ENCODE measurements around the gene EYS.

DNA sequence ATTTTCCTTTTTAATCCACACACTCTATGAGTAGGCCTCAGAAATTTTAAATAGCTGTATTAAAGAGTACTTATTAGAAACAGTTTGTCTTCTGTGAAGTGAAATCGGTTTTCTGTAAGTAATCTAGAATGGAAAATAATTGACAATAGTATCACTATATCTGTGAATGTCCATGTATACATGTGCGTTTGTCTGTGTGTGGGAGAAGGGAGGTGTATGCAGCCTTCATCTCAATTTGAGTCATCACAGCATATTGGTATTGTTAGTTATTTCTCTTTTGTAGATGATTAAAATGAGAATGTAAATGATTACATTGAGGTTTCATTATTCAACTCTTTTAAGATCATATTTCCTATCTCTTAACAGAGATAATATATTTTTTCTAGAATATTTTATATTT lies 206.0 kb downstream of the EYS start:
- TF ChIP-seq, protein P1, sequence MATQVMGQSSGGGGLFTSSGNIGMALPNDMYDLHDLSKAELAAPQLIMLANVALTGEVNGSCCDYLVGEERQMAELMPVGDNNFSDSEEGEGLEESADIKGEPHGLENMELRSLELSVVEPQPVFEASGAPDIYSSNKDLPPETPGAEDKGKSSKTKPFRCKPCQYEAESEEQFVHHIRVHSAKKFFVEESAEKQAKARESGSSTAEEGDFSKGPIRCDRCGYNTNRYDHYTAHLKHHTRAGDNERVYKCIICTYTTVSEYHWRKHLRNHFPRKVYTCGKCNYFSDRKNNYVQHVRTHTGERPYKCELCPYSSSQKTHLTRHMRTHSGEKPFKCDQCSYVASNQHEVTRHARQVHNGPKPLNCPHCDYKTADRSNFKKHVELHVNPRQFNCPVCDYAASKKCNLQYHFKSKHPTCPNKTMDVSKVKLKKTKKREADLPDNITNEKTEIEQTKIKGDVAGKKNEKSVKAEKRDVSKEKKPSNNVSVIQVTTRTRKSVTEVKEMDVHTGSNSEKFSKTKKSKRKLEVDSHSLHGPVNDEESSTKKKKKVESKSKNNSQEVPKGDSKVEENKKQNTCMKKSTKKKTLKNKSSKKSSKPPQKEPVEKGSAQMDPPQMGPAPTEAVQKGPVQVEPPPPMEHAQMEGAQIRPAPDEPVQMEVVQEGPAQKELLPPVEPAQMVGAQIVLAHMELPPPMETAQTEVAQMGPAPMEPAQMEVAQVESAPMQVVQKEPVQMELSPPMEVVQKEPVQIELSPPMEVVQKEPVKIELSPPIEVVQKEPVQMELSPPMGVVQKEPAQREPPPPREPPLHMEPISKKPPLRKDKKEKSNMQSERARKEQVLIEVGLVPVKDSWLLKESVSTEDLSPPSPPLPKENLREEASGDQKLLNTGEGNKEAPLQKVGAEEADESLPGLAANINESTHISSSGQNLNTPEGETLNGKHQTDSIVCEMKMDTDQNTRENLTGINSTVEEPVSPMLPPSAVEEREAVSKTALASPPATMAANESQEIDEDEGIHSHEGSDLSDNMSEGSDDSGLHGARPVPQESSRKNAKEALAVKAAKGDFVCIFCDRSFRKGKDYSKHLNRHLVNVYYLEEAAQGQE (IDR thresholded peaks at IDR 0.05; ENCODE audit: insufficient read depth in 1 of 2, low read depth in 2 of 2, low read length in 2 of 2) = no peak
- no peak for TF ChIP-seq POLR2AphosphoS5 (IDR thresholded peaks at IDR 0.05; ENCODE audit: low read depth, low read length)
